Type B pancreatic cell (in vitro differentiated cells): ENCODE data around the gene HMG20B. TPM values are rescaled to one million over a fixed set of nuclear protein-coding genes. Genes with fewer than 3 reads are reported as not detected.

Experiments used
- DNase-seq: peaks from one replicate; pipeline ENCODE4 v3.0.0; 2021; ENCODE audit warnings: mixed read lengths; ENCODE audit not compliant: unreplicated experiment; ENCODE audit errors: extremely low spot score
- H3K27ac Mint-ChIP-seq: 2 replicates; pipeline ENCODE4 v1.8.0; 2021; ENCODE audit warnings: mild to moderate bottlenecking, mixed read lengths
- H3K27me3 Mint-ChIP-seq: 2 replicates; pipeline ENCODE4 v1.8.0; 2021; ENCODE audit warnings: mixed read lengths
- H3K36me3 Mint-ChIP-seq: 2 replicates; pipeline ENCODE4 v1.8.0; 2021; ENCODE audit warnings: mixed read lengths
- H3K4me1 Mint-ChIP-seq: one replicate; pipeline ENCODE4 v1.8.0; 2021; ENCODE audit warnings: mixed read lengths; ENCODE audit not compliant: unreplicated experiment
- H3K4me3 Mint-ChIP-seq: 2 replicates; pipeline ENCODE4 v1.8.0; 2021; ENCODE audit warnings: mild to moderate bottlenecking, mixed read lengths
- H3K9me3 Mint-ChIP-seq: 2 replicates; pipeline ENCODE4 v1.8.0; 2021; ENCODE audit warnings: mixed read lengths
- CTCF ChIP-seq: fragments of 200-600 bp; sonication (generic); conservative IDR thresholded peaks from 2 replicates; pipeline ENCODE4 v1.5.0; 2021; ENCODE audit warnings: antibody characterized with exemption, mild to moderate bottlenecking
- total RNA-seq: library from RNA; stranded (reverse); gene quantifications from 2 replicates; pipeline ENCODE4 v1.2.1, GENCODE V29; 2021; ENCODE audit warnings: low replicate concordance

The HMG20B gene
- total RNA-seq, 1 donor from 2014 or later = 78.3 TPM

- TF ChIP-seq CTCF = no peak
- no peaks in the 10 kb centered on the region for H3K9me3 Mint-ChIP-seq
- no peaks in the 10 kb centered on the region for H3K27me3 Mint-ChIP-seq
- no peak for DNase-seq
- H3K27ac Mint-ChIP-seq = no peak overlapping the region
- peaks cover 20% of the 10 kb centered on the region for H3K4me1 Mint-ChIP-seq
- H3K4me3 Mint-ChIP-seq = no peak overlapping the region
- H3K36me3 Mint-ChIP-seq = peaks cover 4% of the 10 kb centered on the region
These were observed 51.0 kb downstream of the HMG20B start for GRCh38 chr19:3623716-3624115.

- peaks cover 4% of the 10 kb centered on the region for H3K36me3 Mint-ChIP-seq
- DNase-seq = no peak
- peak overlapping the region; percentile 99 for H3K27ac Mint-ChIP-seq
- H3K4me3 Mint-ChIP-seq = peak overlapping the region; percentile 93
- H3K4me1 Mint-ChIP-seq = peaks cover 20% of the 10 kb centered on the region
- no peak for TF ChIP-seq CTCF
- H3K27me3 Mint-ChIP-seq = no peaks in the 10 kb centered on the region
- no peaks in the 10 kb centered on the region for H3K9me3 Mint-ChIP-seq
These were observed 53.3 kb downstream of the HMG20B start for GRCh38 chr19:3625996-3626472.

GRCh38 chr19:3626473-3627350 lies 54.0 kb downstream of the HMG20B start, which contains the start of gene CACTIN:
Gene CACTIN, minus strand, starts transcription at chr19:3626790. Its CDS starts 28 bp downstream, at chr19:3626762.
- peak within 1 kb of the TSS; percentile 99 for H3K27ac Mint-ChIP-seq
- peaks cover 4% of the 10 kb centered on the region for H3K36me3 Mint-ChIP-seq
- DNase-seq = peak; percentile 95
- H3K4me3 Mint-ChIP-seq = peak within 1 kb of the TSS; percentile 93
- TF ChIP-seq CTCF = no peak
- no peaks in the 10 kb centered on the region for H3K27me3 Mint-ChIP-seq
- H3K9me3 Mint-ChIP-seq = no peaks in the 10 kb centered on the region
- H3K4me1 Mint-ChIP-seq = peaks cover 20% of the 10 kb centered on the region

GRCh38 chr19:3627351-3627723 lies 54.6 kb downstream of the HMG20B start:
- no peak for DNase-seq
- H3K27me3 Mint-ChIP-seq = no peaks in the 10 kb centered on the region
- H3K27ac Mint-ChIP-seq = peak overlapping the region; percentile 99
- H3K4me1 Mint-ChIP-seq = peaks cover 20% of the 10 kb centered on the region
- peak overlapping the region; percentile 93 for H3K4me3 Mint-ChIP-seq
- TF ChIP-seq CTCF = no peak
- H3K9me3 Mint-ChIP-seq = no peaks in the 10 kb centered on the region
- peaks cover 4% of the 10 kb centered on the region for H3K36me3 Mint-ChIP-seq

Other genes with a start within 250 kb of the HMG20B start
- 12.5 and 17.8 TPM in 2 replicates for gene NFIC, start 206.4 kb upstream of the HMG20B start, total RNA-seq
- 7.0 and 21.9 TPM in 2 replicates for gene SMIM24, start 92.4 kb upstream of the HMG20B start, total RNA-seq
- gene SMIM44, start 89.5 kb upstream of the HMG20B start, total RNA-seq = not detected in 2 replicates
- gene DOHH, start 72.3 kb upstream of the HMG20B start, total RNA-seq = 10.5 and 10.8 TPM in 2 replicates
- gene FZR1, start 66.6 kb upstream of the HMG20B start, total RNA-seq = 59.4 and 63.2 TPM in 2 replicates
- 1.3 and 3.4 TPM in 2 replicates for gene TEKTIP1, start 33.8 kb upstream of the HMG20B start, total RNA-seq
- 74.1 and 80.9 TPM in 2 replicates for gene MFSD12, start 15.4 kb upstream of the HMG20B start, total RNA-seq
- gene GIPC3, start 12.5 kb downstream of the HMG20B start, total RNA-seq = 0.07 TPM in 1 of 2 replicates, not detected in the other
- not detected in 2 replicates for gene TBXA2R, start 33.9 kb downstream of the HMG20B start, total RNA-seq
- 31.6 and 32.4 TPM in 2 replicates for gene CACTIN, start 53.8 kb downstream of the HMG20B start, total RNA-seq
- gene PIP5K1C, start 127.5 kb downstream of the HMG20B start, total RNA-seq = 35.9 and 44.5 TPM in 2 replicates
- 20.0 and 53.8 TPM in 2 replicates for gene TJP3, start 135.4 kb downstream of the HMG20B start, total RNA-seq
- gene APBA3, start 188.7 kb downstream of the HMG20B start, total RNA-seq = 25.1 and 28.5 TPM in 2 replicates
- gene MRPL54, start 189.7 kb downstream of the HMG20B start, total RNA-seq = 35.9 and 44.0 TPM in 2 replicates
- gene RAX2, start 199.3 kb downstream of the HMG20B start, total RNA-seq = not detected in 2 replicates
- gene MATK, start 213.4 kb downstream of the HMG20B start, total RNA-seq = 1.6 and 1.7 TPM in 2 replicates